Measurements from ENCODE around the gene RAPGEF5.
A peak's percentile ranks its signal among the peaks of the same experiment; 100 is the strongest.
"Not testable (repeated sequence)": the region's sequence is repeated elsewhere in the genome, so short reads cannot be mapped to it uniquely, and the experiment has no call there.

The RAPGEF5 gene

GRCh38 chr7:22093936-22094335, 263.0 kb downstream of the RAPGEF5 start:
- intact Hi-C loops (cut with DNase I): no loop called here
- DNase-seq: no peak

GRCh38 chr7:22093001-22093400, 264.0 kb downstream of the RAPGEF5 start:
- intact Hi-C loops (cut with DNase I): no loop called here
- no peak for DNase-seq

DNA sequence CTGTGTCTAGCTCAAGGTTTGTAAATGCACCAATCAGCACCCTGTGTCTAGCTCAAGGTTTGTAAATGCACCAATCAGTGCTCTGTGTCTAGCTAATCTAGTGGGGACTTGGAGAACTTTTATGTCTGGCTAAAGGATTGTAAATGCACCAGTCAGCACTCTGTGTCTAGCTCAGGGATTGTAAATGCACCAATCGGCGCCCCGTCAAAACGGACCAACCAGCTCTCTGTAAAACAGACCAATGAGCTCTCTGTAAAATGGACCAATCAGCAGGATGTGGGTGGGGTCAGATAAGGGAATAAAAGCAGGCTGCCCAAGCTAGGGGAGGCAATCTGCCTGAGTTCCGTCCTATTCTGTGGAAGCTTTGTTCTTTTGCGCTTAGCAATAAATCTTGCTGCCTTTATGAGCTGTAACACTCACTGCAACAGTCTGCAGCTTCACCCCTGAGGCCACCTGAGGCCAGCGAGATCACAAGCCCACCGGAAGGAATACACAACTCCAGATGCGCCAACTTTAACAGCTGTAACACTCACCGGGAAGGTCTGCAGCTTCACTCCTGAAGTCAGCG, 265.9 kb downstream of the RAPGEF5 start:
- DNase-seq; intact Hi-C loops (cut with DNase I): not testable (repeated sequence)

DNA sequence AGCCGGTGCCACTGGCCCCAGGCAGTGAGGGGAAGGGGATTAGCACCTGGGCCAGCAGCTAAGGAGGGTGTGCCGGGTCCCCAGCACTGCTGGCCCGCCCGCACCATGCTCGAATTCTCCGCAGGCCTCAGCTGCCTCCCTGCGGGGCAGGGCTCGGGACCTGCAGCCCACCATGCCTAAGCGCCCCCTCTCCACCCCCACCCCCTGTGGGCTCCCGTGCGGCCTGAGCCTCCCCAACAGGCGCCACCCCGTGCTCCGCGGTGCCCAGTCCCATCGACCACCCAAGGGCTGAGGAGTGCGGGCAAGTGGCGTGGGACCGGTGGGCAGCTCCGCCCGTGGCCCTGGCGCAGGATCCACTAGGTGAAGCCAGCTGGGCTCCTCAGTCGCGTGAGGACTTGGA, 266.4 kb downstream of the RAPGEF5 start:
- DNase-seq: no peak
- intact Hi-C loops (cut with DNase I): no loop called here

DNA sequence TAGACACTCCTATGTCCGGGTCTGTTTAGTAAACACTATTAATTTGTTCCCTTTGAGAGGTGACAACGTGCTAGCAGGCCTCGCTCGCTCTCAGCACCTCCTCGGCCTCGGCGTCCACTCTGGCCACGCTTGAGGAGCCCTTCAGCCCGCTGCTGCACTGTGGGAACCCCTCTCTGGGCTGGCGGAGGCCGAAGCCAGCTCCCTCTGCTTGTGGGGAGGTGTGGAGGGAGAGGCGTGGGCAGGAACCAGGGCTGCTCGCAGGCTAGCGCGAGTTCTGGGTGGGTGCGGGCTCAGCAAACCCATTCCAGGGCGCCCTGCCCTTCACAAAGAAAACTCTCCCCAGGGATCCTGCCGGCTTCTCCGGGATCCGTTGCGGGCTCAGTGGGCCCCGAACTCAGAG, 266.8 kb downstream of the RAPGEF5 start:
- intact Hi-C loops (cut with DNase I): no loop called here
- DNase-seq: no peak

DNA sequence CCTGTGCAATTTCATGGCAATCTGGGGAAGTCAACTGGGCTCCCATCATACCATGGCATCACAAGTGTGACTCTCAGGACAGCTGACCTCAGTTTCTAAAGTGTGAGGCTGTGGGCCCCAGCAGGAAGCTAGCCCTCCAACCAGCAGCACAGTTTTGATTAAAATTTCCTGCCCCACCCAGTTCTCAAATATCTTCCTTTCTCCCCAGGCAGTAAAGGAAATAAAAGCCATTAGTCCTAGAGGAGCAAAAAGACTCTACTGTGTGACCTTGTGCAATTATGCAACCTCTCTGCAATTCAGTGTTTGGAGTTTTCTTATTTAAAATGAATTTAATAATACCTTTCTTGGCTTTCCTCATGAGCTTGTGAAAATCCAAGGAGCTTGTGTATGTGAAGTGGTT, 268.1 kb downstream of the RAPGEF5 start:
- intact Hi-C loops (cut with DNase I): no loop called here
- no peak for DNase-seq

- intact Hi-C loops (cut with DNase I): no loop called here
- DNase-seq: no peak
Measured at GRCh38 chr7:22087861-22088260, 269.1 kb downstream of the RAPGEF5 start.

- peak in 2 of 42 donors; percentile 11 to 30 for DNase-seq
- intact Hi-C loops (cut with DNase I): no loop called here
Measured at GRCh38 chr7:22083704-22084240, 273.2 kb downstream of the RAPGEF5 start.

DNA sequence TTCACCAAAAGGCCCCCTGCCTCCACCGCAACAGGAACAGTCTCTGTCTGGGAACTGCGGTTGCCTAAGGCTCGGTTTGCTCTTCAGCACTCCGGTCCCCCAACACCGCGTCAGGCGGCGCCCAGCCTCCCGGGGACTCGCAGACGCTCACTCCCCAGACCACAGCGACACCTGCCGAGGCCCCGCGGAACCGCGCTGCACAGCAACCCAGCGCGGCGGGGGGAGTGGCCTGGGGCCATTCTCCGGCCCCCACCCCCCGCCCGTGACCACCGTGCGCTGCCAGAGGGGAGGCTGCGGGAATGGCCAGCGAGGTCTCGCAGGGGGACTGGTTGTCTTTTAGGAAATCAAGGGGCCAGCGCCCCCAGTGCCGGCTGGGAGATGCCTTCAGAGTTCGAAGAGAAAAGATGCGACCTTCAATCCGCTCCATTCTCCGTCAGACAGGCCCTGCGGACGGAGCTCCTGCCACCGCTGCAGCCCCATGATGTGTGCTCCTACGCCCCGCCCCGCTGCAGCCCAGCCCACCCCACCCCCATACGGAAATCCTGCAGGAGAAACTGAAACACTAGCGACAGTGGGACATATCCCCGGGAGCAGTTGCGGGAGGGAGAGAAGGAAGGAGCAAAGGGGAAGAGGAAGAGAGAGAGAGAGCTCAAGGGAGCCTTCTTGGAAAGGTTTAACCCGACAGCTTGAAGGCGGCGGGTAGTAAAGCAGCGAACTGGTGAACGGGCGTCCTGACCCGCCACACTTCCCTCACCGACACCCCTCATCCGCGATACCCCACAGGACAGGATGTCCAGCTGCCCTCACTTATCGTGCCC, 273.9 kb downstream of the RAPGEF5 start:
- intact Hi-C loops (cut with DNase I): no loop called here
- DNase-seq: peak; percentile 78 to 98 (median 94)

- DNase-seq: no peak
- intact Hi-C loops (cut with DNase I): no loop called here
Measured at GRCh38 chr7:22082553-22082885, 274.4 kb downstream of the RAPGEF5 start.

DNA sequence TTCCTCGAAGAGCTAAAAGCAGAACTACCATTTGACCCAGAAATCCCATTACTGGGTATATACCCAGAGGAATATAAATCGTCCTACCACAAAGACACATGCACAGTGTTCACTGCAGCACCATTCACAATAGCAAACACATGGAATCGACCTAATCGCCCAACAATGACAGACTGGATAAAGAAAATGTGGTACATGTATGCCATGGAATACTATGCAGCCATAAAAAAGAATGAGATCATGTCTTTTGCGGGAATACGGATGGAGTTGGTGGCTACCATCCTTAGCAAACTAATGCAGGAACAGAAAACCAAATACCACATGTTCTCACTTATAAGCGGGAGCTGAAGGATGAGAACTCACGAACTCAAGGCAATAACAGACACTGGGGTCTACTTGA, 276.7 kb downstream of the RAPGEF5 start:
- intact Hi-C loops (cut with DNase I); DNase-seq: not testable (repeated sequence)

DNA sequence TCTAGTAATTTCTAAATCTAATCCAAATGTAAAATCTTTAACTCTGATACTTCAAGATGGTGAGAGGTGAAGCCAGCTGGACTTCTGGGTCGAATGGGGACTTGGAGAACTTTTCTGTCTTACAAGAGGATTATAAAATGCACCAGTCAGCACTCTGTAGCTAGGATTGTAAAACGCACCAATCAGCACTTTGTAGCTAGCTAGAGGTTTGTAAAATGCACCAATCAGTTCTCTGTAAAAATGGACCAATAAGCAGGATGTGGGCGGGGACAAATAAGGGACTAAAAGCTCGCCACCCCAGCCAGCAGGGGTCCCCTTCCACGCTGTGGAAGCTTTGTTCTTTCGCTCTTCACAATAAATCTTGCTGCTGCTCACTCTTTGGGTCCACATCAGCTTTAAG, 278.1 kb downstream of the RAPGEF5 start:
- intact Hi-C loops (cut with DNase I); DNase-seq: not testable (repeated sequence)

DNA sequence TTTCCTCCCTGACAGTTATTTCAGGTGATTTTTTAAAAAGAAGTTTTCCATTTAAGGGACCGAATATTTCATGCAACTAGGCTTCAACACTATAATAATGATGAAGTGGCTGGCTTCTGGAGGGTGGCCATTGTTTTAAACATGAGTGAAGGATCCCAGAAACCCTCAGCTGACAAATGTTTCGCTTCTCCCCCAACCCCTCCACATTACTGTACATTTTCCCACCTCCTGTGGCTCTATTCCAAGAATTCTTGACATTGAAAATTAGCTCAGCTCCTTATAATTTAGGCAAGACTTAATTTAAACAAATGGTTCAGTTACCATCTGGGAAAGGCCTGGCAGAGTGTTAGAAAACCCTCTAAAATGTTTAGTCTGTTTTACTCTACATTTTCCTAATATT, 281.4 kb downstream of the RAPGEF5 start:
- DNase-seq: no peak
- intact Hi-C loops (cut with DNase I): no loop called here

DNA sequence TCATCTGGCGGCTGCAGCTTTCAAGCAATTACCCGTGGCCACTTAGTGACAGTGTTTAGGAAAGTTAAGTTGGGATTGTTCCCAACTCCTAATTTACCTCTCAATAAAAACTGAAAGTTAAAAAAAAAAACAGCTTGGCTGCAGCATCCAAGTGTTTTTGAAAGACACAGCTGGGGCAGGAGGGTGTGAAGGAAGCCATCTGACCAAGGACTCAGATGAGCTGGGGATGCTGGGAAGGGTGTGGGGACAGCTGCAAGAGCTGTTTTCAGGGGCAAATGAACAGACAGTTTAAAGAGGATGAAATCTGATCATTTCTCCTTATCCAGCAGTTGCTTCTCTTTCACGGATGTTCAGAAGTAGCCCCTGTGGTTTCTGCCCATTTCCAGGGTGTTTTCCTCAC, 282.1 kb downstream of the RAPGEF5 start:
- intact Hi-C loops (cut with DNase I): no loop called here
- no peak for DNase-seq
